D721Med (cell line): ENCODE measurements around the gene CPHXL2.

ENCODE experiments used
- DNase-seq: peaks from one replicate; pipeline ENCODE4 v3.0.0; 2011; ENCODE audit warnings: low spot score; ENCODE audit not compliant: insufficient read length
- FAIRE-seq: peaks from 2 replicates; lab custom pipeline; 2011; peaks lifted over from hg19 to GRCh38; lab: Jason Lieb, UNC
- CTCF ChIP-seq: IDR thresholded peaks from 2 replicates; pipeline ENCODE4 v1.5.1; 2012; ENCODE audit warnings: mild to moderate bottlenecking, control low read depth; ENCODE audit not compliant: insufficient read depth; ENCODE audit errors: missing control alignments

Gene CPHXL2

GRCh38 chr16:75676909-75677308 is at the start of gene CPHXL2:
Gene CPHXL2, minus strand, starts transcription at chr16:75677009. Its CDS starts 10 bp downstream, at chr16:75676999.
- TF ChIP-seq CTCF = no peak
- FAIRE-seq (no peak), DNase-seq (no peak)

- no peak for DNase-seq
- FAIRE-seq = no peak
- TF ChIP-seq CTCF = no peak
These were observed 49.6 kb upstream of the CPHXL2 start, which contains the start of gene CPHXL for GRCh38 chr16:75726390-75726789. Gene CPHXL, minus strand, starts transcription at chr16:75726490. Its CDS starts 48 bp downstream, at chr16:75726442.

GRCh38 chr16:75718452-75718851 is 41.6 kb upstream of the CPHXL2 start:
- no peak for FAIRE-seq
- DNase-seq = no peak

GRCh38 chr16:75714661-75715060 is 37.9 kb upstream of the CPHXL2 start:
- FAIRE-seq = no peak
- no peak for TF ChIP-seq CTCF
- DNase-seq = no peak

More at GRCh38 chr16:75718452-75718851, 41.6 kb upstream of the CPHXL2 start:
- no peak for TF ChIP-seq CTCF

GRCh38 chr16:75710344-75710743 is 33.5 kb upstream of the CPHXL2 start:
- TF ChIP-seq CTCF = no peak
- DNase-seq (no peak), FAIRE-seq (no peak)

GRCh38 chr16:75703306-75703705 is 26.5 kb upstream of the CPHXL2 start:
- no peak for TF ChIP-seq CTCF
- DNase-seq (no peak), FAIRE-seq (no peak)

- no peak for TF ChIP-seq CTCF
- DNase-seq (no peak), FAIRE-seq (no peak)
These were observed 25.4 kb upstream of the CPHXL2 start for GRCh38 chr16:75702242-75702641.
